Measurements from ENCODE around the gene ASF1B. TPM values are rescaled to one million over a fixed set of nuclear protein-coding genes. Genes with fewer than 3 reads are reported as not detected.

ASF1B gene
- total and polyA plus RNA-seq, 4 donors = 2.4 to 5.9 (median 3.8) TPM

GRCh38 chr19:14086098-14086497 is 50.3 kb downstream of the ASF1B start:
- no peak overlapping the region for H3K27ac ChIP-seq (ENCODE audit: low read depth in 1 of 2, low read length in 1 of 2)
- ATAC-seq (ENCODE audit: insufficient read depth, low FRiP score) (no peak), DNase-seq (no peak)
- no peak overlapping the region for H3K4me3 ChIP-seq
- H3K36me3 ChIP-seq (ENCODE audit: control insufficient read depth in 4 of 4, insufficient read depth in 4 of 4, low read length in 4 of 4) = peaks cover 0 to 10% (median 7%) of the 10 kb centered on the region in 4 donors
- H3K4me1 ChIP-seq (ENCODE audit: control insufficient read depth in 5 of 5, insufficient read depth in 5 of 5, low read length in 5 of 5) = peaks cover 0 to 18% (median 6%) of the 10 kb centered on the region in 5 donors
- H3K9me3 ChIP-seq (ENCODE audit: control insufficient read depth in 4 of 4, insufficient read depth in 3 of 4, low read length in 3 of 4) = no peaks in the 10 kb centered on the region
- 92 to 95% methylated on average over 5 of the region's 5 CpGs for WGBS, 2 donors
- TF ChIP-seq, protein P1, sequence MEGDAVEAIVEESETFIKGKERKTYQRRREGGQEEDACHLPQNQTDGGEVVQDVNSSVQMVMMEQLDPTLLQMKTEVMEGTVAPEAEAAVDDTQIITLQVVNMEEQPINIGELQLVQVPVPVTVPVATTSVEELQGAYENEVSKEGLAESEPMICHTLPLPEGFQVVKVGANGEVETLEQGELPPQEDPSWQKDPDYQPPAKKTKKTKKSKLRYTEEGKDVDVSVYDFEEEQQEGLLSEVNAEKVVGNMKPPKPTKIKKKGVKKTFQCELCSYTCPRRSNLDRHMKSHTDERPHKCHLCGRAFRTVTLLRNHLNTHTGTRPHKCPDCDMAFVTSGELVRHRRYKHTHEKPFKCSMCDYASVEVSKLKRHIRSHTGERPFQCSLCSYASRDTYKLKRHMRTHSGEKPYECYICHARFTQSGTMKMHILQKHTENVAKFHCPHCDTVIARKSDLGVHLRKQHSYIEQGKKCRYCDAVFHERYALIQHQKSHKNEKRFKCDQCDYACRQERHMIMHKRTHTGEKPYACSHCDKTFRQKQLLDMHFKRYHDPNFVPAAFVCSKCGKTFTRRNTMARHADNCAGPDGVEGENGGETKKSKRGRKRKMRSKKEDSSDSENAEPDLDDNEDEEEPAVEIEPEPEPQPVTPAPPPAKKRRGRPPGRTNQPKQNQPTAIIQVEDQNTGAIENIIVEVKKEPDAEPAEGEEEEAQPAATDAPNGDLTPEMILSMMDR (IDR thresholded peaks at IDR 0.05; ENCODE audit: control extremely low read depth, extremely low read depth) = no peak
- no peaks in the 10 kb centered on the region for H3K27me3 ChIP-seq (ENCODE audit: control insufficient read depth in 3 of 3, insufficient read depth in 3 of 3, low read length in 2 of 3)
- no peak overlapping the region for H3K9ac ChIP-seq (ENCODE audit: insufficient read depth in 1 of 2, low read length in 2 of 2)

GRCh38 chr19:14085309-14085995 is 50.9 kb downstream of the ASF1B start, which contains the start of gene C19orf67:
C19orf67 (minus strand) TSS chr19:14085783; CDS start chr19:14085627, 156 bp downstream.
- no peak for DNase-seq
- TF ChIP-seq, protein P1 (IDR thresholded peaks at IDR 0.05; ENCODE audit: control extremely low read depth, extremely low read depth) = no peak
- Histone ChIP-seq H3K27me3 (ENCODE audit: control insufficient read depth in 3 of 3, insufficient read depth in 3 of 3, low read length in 2 of 3) (no peaks in the 10 kb centered on the region), H3K4me3 (no peak within 1 kb of the TSS), H3K36me3 (ENCODE audit: control insufficient read depth in 4 of 4, insufficient read depth in 4 of 4, low read length in 4 of 4) (peaks cover 0 to 10% (median 7%) of the 10 kb centered on the region in 4 donors), H3K4me1 (ENCODE audit: control insufficient read depth in 5 of 5, insufficient read depth in 5 of 5, low read length in 5 of 5) (peaks cover 0 to 18% (median 6%) of the 10 kb centered on the region in 5 donors), H3K27ac (ENCODE audit: low read depth in 1 of 2, low read length in 1 of 2) (no peak within 1 kb of the TSS), H3K9me3 (ENCODE audit: control insufficient read depth in 4 of 4, insufficient read depth in 3 of 4, low read length in 3 of 4) (no peaks in the 10 kb centered on the region), H3K9ac (ENCODE audit: insufficient read depth in 1 of 2, low read length in 2 of 2) (no peak within 1 kb of the TSS)
- 77 to 82% methylated on average over 54 of the region's 54 CpGs for whole genome bisulfite sequencing, 2 donors
- ATAC-seq (ENCODE audit: insufficient read depth, low FRiP score) = no peak

GRCh38 chr19:14082675-14082960 is 53.8 kb downstream of the ASF1B start:
- Histone ChIP-seq H3K27me3 (ENCODE audit: control insufficient read depth in 3 of 3, insufficient read depth in 3 of 3, low read length in 2 of 3) (no peaks in the 10 kb centered on the region), H3K27ac (ENCODE audit: low read depth in 1 of 2, low read length in 1 of 2) (no peak overlapping the region), H3K4me1 (ENCODE audit: control insufficient read depth in 5 of 5, insufficient read depth in 5 of 5, low read length in 5 of 5) (peaks cover 0 to 9% (median 6%) of the 10 kb centered on the region in 5 donors), H3K4me3 (no peak overlapping the region), H3K9ac (ENCODE audit: insufficient read depth in 1 of 2, low read length in 2 of 2) (peak overlapping the region in 1 of 2 donors; percentile 75), H3K9me3 (ENCODE audit: control insufficient read depth in 4 of 4, insufficient read depth in 3 of 4, low read length in 3 of 4) (no peaks in the 10 kb centered on the region), H3K36me3 (ENCODE audit: control insufficient read depth in 4 of 4, insufficient read depth in 4 of 4, low read length in 4 of 4) (peaks cover 0 to 5% (median 0%) of the 10 kb centered on the region in 4 donors)
- DNase-seq (no peak), ATAC-seq (ENCODE audit: insufficient read depth, low FRiP score) (no peak)
- TF ChIP-seq, protein P1 (IDR thresholded peaks at IDR 0.05; ENCODE audit: control extremely low read depth, extremely low read depth) = no peak
- WGBS, 2 donors = 33 to 83% methylated on average over 1 of the region's 1 CpG

Data from lung (tissue), 12 donors.